Sigmoid colon (tissue), 4 donors: ENCODE data around the gene PPP1R37.

Experiments used
- CTCF ChIP-seq, 4 experiments: fragments of 450-650 bp in 3 of 4; fragments of 200-600 bp in 1 of 4; IDR thresholded peaks; one replicate each; pipeline ENCODE4 v1.5.1; 2016 to 2019; ENCODE audit warnings: antibody characterized with exemption in 4 of 4, mild to moderate bottlenecking in 3 of 4, moderate library complexity in 2 of 4
- EP300 ChIP-seq, 4 donors: sonication (generic); formaldehyde crosslinking; IDR thresholded peaks; one replicate each; pipeline ENCODE4 v1.6.1; 2017; ENCODE audit warnings: antibody characterized with exemption in 4 of 4
- POLR2A ChIP-seq, 2 donors: fragments of 450-650 bp; IDR thresholded peaks; one replicate each; pipeline ENCODE4 v1.6.1; 2016; ENCODE audit warnings: antibody characterized with exemption in 2 of 2, mild to moderate bottlenecking in 2 of 2, moderate library complexity in 2 of 2
- POLR2AphosphoS5 ChIP-seq, 4 donors: sonication (generic); formaldehyde crosslinking; IDR thresholded peaks; one replicate each; pipeline ENCODE4 v1.6.1; 2017; ENCODE audit warnings: antibody characterized with exemption in 4 of 4

DNA sequence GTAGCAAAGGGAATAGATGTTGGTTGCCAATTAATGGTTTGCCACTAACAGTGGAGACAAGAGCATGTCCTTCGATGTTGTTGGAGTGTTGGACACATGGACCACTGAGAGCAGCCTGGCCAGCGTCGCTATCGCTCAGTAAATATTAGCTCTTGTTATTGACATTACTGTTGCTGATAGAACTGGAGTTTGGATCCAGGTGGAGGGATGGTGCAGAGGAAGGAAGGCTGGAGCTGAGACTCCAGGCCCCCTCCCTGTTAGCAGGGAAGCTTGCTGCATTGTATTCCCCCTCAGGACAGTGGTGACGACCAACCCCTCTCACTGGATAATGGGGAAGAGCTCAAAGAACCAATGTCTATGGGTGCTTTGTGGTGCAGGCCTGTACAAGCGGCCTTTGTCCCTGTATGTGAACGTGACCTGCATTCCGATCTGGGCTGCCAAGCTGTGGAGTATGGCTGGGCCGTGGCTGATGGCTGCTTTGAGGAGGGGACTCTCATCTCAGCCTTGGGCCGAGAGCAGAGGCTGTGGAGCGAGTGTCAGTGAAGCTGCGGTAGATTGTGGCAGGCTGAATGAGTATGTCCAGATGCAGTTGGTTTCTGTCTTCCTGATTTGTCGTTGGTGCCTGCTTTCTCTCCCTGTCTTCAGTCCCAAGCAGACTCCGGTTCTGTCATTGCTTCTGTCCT lies 47.2 kb upstream of the PPP1R37 start:
- TF ChIP-seq CTCF (IDR thresholded peaks at IDR 0.05) (no peak), POLR2A (IDR thresholded peaks at IDR 0.05) (no peak), EP300 (IDR thresholded peaks at IDR 0.05) (no peak), POLR2AphosphoS5 (IDR thresholded peaks at IDR 0.05) (no peak)
